Hepatocyte (in vitro differentiated cells): ENCODE results near the gene PHLDB1. TPM values are rescaled to one million over a fixed set of nuclear protein-coding genes. Genes with fewer than 3 reads are reported as not detected.

ENCODE experiments used
- DNase-seq: peaks from one replicate; pipeline ENCODE4 v3.0.0-alpha.2; 2016; ENCODE audit warnings: low spot score
- H2AFZ ChIP-seq: fragments of 200-600 bp; sonication (generic); 2 replicates; pipeline ENCODE4 v1.6.0; 2016; ENCODE audit warnings: antibody characterized with exemption, mild to moderate bottlenecking
- H3K27ac ChIP-seq: fragments of 200-600 bp; sonication (generic); 2 replicates; pipeline ENCODE4 v1.5.1; 2016; ENCODE audit warnings: mild to moderate bottlenecking
- H3K27me3 ChIP-seq: fragments of 200-600 bp; sonication (generic); 2 replicates; pipeline ENCODE4 v1.6.1; 2016
- H3K36me3 ChIP-seq: fragments of 200-600 bp; sonication (generic); replicated peaks from 2 replicates; pipeline ENCODE4 v1.5.1; 2016; ENCODE audit warnings: low read depth; ENCODE audit not compliant: insufficient read depth
- H3K4me1 ChIP-seq: fragments of 200-600 bp; sonication (generic); 2 replicates; pipeline ENCODE4 v1.5.1; 2016; ENCODE audit warnings: mild to moderate bottlenecking, moderate library complexity; ENCODE audit not compliant: insufficient read depth
- H3K4me2 ChIP-seq: fragments of 200-600 bp; sonication (generic); 2 replicates; pipeline ENCODE4 v1.6.0; 2016
- H3K4me3 ChIP-seq: fragments of 200-600 bp; sonication (generic); 2 replicates; pipeline ENCODE4 v1.5.1; 2016; ENCODE audit warnings: mild to moderate bottlenecking
- H3K79me2 ChIP-seq: fragments of 200-600 bp; sonication (generic); 2 replicates; pipeline ENCODE4 v1.6.0; 2017; ENCODE audit warnings: mild to moderate bottlenecking
- H3K9me2 ChIP-seq: fragments of 200-600 bp; sonication (generic); replicated peaks from 2 replicates; pipeline ENCODE4 v1.6.0; 2017; ENCODE audit warnings: mild to moderate bottlenecking; ENCODE audit not compliant: insufficient read depth
- H3K9me3 ChIP-seq: fragments of 200-600 bp; sonication (generic); 2 replicates; pipeline ENCODE4 v1.5.1; 2016; ENCODE audit warnings: low read depth, mild to moderate bottlenecking
- H4K20me1 ChIP-seq: fragments of 200-600 bp; sonication (generic); 2 replicates; pipeline ENCODE4 v1.6.0; 2016; ENCODE audit warnings: mild to moderate bottlenecking; ENCODE audit not compliant: insufficient read depth, poor library complexity, severe bottlenecking
- CTCF ChIP-seq: fragments of 200-600 bp; sonication (generic); IDR thresholded peaks from 2 replicates; pipeline ENCODE4 v1.5.1; 2016; ENCODE audit warnings: antibody characterized with exemption, mild to moderate bottlenecking; ENCODE audit not compliant: poor library complexity
- EZH2 ChIP-seq: fragments of 200-600 bp; sonication (generic); IDR thresholded peaks from 2 replicates; pipeline ENCODE4 v1.6.1; 2016; ENCODE audit warnings: antibody characterized with exemption, mild to moderate bottlenecking, borderline replicate concordance
- EZH2phosphoT487 ChIP-seq: fragments of 200-600 bp; sonication (generic); IDR thresholded peaks from one replicate; pipeline ENCODE4 v1.6.1; 2018; ENCODE audit warnings: antibody characterized with exemption, mild to moderate bottlenecking, low read depth, moderate library complexity; ENCODE audit not compliant: unreplicated experiment, severe bottlenecking
- WGBS: methylation state at CpG from one replicate; pipeline ENCODE4 v1.1.6; 2016; ENCODE audit warnings: low lambda C conversion rate; ENCODE audit errors: missing lambda C conversion rate; 5-methylcytosine and 5-hydroxymethylcytosine counted together
- polyA plus RNA-seq: library from polyadenylated mRNA; unstranded; fragments of >200 nt; fragmentation: Nextera tagmentation; extraction: Ambion mirVana; gene quantifications from 2 replicates; pipeline ENCODE4 v1.2.1, GENCODE V29; 2016
- total RNA-seq: library from RNA; depleted of rRNA; stranded (reverse); fragments of >200 nt; gene quantifications from 2 replicates; pipeline ENCODE4 v1.2.3, GENCODE V29; 2014

PHLDB1 gene
- total and polyA plus RNA-seq, 2 experiments from 2014 or later, result 51.8 to 71.1 TPM

- H4K20me1 ChIP-seq, result no peaks in the 10 kb centered on the region
- H2AFZ ChIP-seq, result no peak overlapping the region
- no peak overlapping the region for H3K4me2 ChIP-seq
- H3K36me3 ChIP-seq, result no peaks in the 10 kb centered on the region
- TF ChIP-seq EZH2phosphoT487 (no peak), CTCF (no peak), EZH2 (no peak)
- no peak overlapping the region for H3K4me3 ChIP-seq
- H3K9me3 ChIP-seq, result no peaks in the 10 kb centered on the region
- no peaks in the 10 kb centered on the region for H3K79me2 ChIP-seq
- H3K27me3 ChIP-seq, result no peaks in the 10 kb centered on the region
- no peaks in the 10 kb centered on the region for H3K9me2 ChIP-seq
- no peaks in the 10 kb centered on the region for H3K4me1 ChIP-seq
- no peak for DNase-seq
- H3K27ac ChIP-seq, result no peak overlapping the region
- WGBS, result 97% methylated on average over 2 of the region's 2 CpGs
These were observed 63.8 kb downstream of the PHLDB1 start for GRCh38 chr11:118671254-118671653.

GRCh38 chr11:118672846-118673245 lies 65.4 kb downstream of the PHLDB1 start:
- H3K36me3 ChIP-seq, result no peaks in the 10 kb centered on the region
- no peaks in the 10 kb centered on the region for H3K27me3 ChIP-seq
- peak overlapping the region; percentile 79 for H3K27ac ChIP-seq
- H4K20me1 ChIP-seq, result no peaks in the 10 kb centered on the region
- no peak overlapping the region for H2AFZ ChIP-seq
- H3K79me2 ChIP-seq, result no peaks in the 10 kb centered on the region
- H3K4me2 ChIP-seq, result no peak overlapping the region
- no peaks in the 10 kb centered on the region for H3K9me2 ChIP-seq
- H3K4me1 ChIP-seq, result no peaks in the 10 kb centered on the region
- 33% methylated on average over 1 of the region's 1 CpG for WGBS
- TF ChIP-seq EZH2phosphoT487 (no peak), CTCF (no peak), EZH2 (no peak)
- no peaks in the 10 kb centered on the region for H3K9me3 ChIP-seq
- DNase-seq, result peak; percentile 7
- H3K4me3 ChIP-seq, result no peak overlapping the region

- DNase-seq, result peak; percentile 13
- TF ChIP-seq CTCF, result no peak
- TF ChIP-seq EZH2phosphoT487, result no peak
- no peak for TF ChIP-seq EZH2
- Histone ChIP-seq H3K36me3 (no peaks in the 10 kb centered on the region), H3K79me2 (no peaks in the 10 kb centered on the region), H4K20me1 (no peaks in the 10 kb centered on the region), H3K27ac (peak overlapping the region; percentile 79), H3K4me2 (no peak overlapping the region), H3K9me3 (no peaks in the 10 kb centered on the region), H3K4me3 (no peak overlapping the region), H2AFZ (no peak overlapping the region), H3K9me2 (no peaks in the 10 kb centered on the region), H3K27me3 (no peaks in the 10 kb centered on the region), H3K4me1 (no peaks in the 10 kb centered on the region)
- 86% methylated on average over 6 of the region's 6 CpGs for WGBS
These were observed 66.1 kb downstream of the PHLDB1 start for GRCh38 chr11:118673361-118674081.

GRCh38 chr11:118674082-118674435 lies 66.6 kb downstream of the PHLDB1 start:
- 47% methylated on average over 1 of the region's 1 CpG for WGBS

More at GRCh38 chr11:118674082-118674435, 66.6 kb downstream of the PHLDB1 start:
- DNase-seq, result no peak
- no peaks in the 10 kb centered on the region for H3K36me3 ChIP-seq
- no peak for TF ChIP-seq EZH2phosphoT487
- no peak for TF ChIP-seq CTCF
- TF ChIP-seq EZH2, result no peak
- no peaks in the 10 kb centered on the region for H3K9me3 ChIP-seq
- no peaks in the 10 kb centered on the region for H4K20me1 ChIP-seq
- peak overlapping the region; percentile 79 for H3K27ac ChIP-seq
- no peak overlapping the region for H3K4me2 ChIP-seq
- H3K4me3 ChIP-seq, result no peak overlapping the region
- no peak overlapping the region for H2AFZ ChIP-seq
- no peaks in the 10 kb centered on the region for H3K4me1 ChIP-seq
- no peaks in the 10 kb centered on the region for H3K79me2 ChIP-seq
- H3K9me2 ChIP-seq, result no peaks in the 10 kb centered on the region
- no peaks in the 10 kb centered on the region for H3K27me3 ChIP-seq
